ENCODE data around the gene CREB3L2.

GRCh38 chr7:137992550-137993394 is 9.1 kb downstream of the CREB3L2 start:
- TF ChIP-seq CTCF (IDR thresholded peaks at IDR 0.05) = no peak
- TF ChIP-seq POLR2A (IDR thresholded peaks at IDR 0.05) = no peak
